ENCODE results near the gene GIPC3.
"Not testable (repeated sequence)": the region's sequence is repeated elsewhere in the genome, so short reads cannot be mapped to it uniquely, and the experiment has no call there.

GIPC3 gene

DNA sequence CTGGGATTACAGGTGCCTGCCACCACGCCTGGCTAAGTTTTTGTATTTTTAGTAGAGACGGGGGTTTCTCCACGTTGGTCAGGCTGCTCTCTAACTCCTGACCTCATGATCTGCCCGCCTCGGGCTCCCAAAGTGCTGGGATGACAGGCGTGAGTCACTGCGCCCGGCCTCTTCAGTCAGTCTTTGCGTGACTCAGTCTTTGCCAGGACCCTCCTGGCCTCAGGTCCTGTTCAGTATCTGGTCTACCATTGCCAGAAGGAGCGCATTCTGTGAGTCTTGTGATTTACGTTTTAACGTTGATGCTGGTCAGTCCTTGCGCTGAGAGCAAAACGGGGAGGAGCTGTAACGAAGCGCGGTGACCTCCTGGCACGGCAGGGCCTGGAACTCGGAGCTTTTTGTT lies 20.1 kb upstream of the GIPC3 start:
- Mint-ChIP-seq H3K4me3 (no peak overlapping the region), H3K36me3 (ENCODE audit: low read depth) (no peaks in the 10 kb centered on the region), H3K4me1 (no peaks in the 10 kb centered on the region), H3K9me3 (no peaks in the 10 kb centered on the region), H3K27ac (no peak overlapping the region), H3K27me3 (ENCODE audit: low read depth) (no peaks in the 10 kb centered on the region)
- TF ChIP-seq CTCF (IDR thresholded peaks at IDR 0.05; ENCODE audit: unreplicated experiment in 3 of 3) = no peak

- not testable (repeated sequence) for H3K27me3 Mint-ChIP-seq (ENCODE audit: low read depth); H3K4me3 Mint-ChIP-seq; H3K27ac Mint-ChIP-seq; H3K36me3 Mint-ChIP-seq (ENCODE audit: low read depth); H3K9me3 Mint-ChIP-seq; H3K4me1 Mint-ChIP-seq
Observed at GRCh38 chr19:3570042-3570441, 15.2 kb upstream of the GIPC3 start.

GRCh38 chr19:3570606-3571011 lies 14.7 kb upstream of the GIPC3 start:
- peaks cover 13% of the 10 kb centered on the region for H3K4me1 Mint-ChIP-seq
- no peak overlapping the region for H3K27ac Mint-ChIP-seq
- peaks cover 11% of the 10 kb centered on the region for H3K27me3 Mint-ChIP-seq (ENCODE audit: low read depth)
- no peak for TF ChIP-seq CTCF (IDR thresholded peaks at IDR 0.05; ENCODE audit: unreplicated experiment in 3 of 3)
- no peak overlapping the region for H3K4me3 Mint-ChIP-seq
- H3K9me3 Mint-ChIP-seq = no peaks in the 10 kb centered on the region
- H3K36me3 Mint-ChIP-seq (ENCODE audit: low read depth) = peaks cover 13% of the 10 kb centered on the region

GRCh38 chr19:3572132-3572854 lies 13.0 kb upstream of the GIPC3 start:
- Mint-ChIP-seq H3K36me3 (ENCODE audit: low read depth) (peaks cover 13% of the 10 kb centered on the region), H3K27me3 (ENCODE audit: low read depth) (peaks cover 13% of the 10 kb centered on the region), H3K27ac (peak overlapping the region in 1 of 3 experiments; percentile 16), H3K9me3 (no peaks in the 10 kb centered on the region), H3K4me1 (peaks cover 13% of the 10 kb centered on the region), H3K4me3 (peak overlapping the region; percentile 74 to 86 (median 82))
- no peak for TF ChIP-seq CTCF (IDR thresholded peaks at IDR 0.05; ENCODE audit: unreplicated experiment in 3 of 3)

DNA sequence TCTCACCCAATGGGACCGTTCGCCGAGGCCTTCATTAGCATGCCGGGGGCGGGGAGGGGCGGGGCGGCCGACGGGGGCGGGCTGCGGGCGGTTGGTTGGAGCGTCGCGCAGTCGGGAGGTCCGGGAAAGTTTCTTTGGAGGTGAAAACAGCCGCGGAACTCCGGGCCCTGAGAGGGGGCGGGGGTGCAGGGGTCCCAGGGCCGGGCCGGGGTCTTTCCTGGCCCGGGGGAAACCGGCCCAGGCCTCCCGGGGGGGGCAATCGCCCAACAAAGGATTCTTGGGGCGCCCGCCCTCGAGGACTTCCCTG lies 12.5 kb upstream of the GIPC3 start, which contains the start of gene HMG20B:
HMG20B (plus strand) TSS at position 90 of the 307 bp plus-strand sequence. CDS start 366 bp downstream, outside the sequence.
- Mint-ChIP-seq H3K27ac (peak within 1 kb of the TSS in 2 of 3 experiments; percentile 16 to 46), H3K27me3 (ENCODE audit: low read depth) (peaks cover 13% of the 10 kb centered on the region), H3K9me3 (no peaks in the 10 kb centered on the region), H3K36me3 (ENCODE audit: low read depth) (peaks cover 13% of the 10 kb centered on the region), H3K4me1 (peaks cover 13% of the 10 kb centered on the region), H3K4me3 (peak within 1 kb of the TSS; percentile 82 to 86 (median 86))
- no peak for TF ChIP-seq CTCF (IDR thresholded peaks at IDR 0.05; ENCODE audit: unreplicated experiment in 3 of 3)

DNA sequence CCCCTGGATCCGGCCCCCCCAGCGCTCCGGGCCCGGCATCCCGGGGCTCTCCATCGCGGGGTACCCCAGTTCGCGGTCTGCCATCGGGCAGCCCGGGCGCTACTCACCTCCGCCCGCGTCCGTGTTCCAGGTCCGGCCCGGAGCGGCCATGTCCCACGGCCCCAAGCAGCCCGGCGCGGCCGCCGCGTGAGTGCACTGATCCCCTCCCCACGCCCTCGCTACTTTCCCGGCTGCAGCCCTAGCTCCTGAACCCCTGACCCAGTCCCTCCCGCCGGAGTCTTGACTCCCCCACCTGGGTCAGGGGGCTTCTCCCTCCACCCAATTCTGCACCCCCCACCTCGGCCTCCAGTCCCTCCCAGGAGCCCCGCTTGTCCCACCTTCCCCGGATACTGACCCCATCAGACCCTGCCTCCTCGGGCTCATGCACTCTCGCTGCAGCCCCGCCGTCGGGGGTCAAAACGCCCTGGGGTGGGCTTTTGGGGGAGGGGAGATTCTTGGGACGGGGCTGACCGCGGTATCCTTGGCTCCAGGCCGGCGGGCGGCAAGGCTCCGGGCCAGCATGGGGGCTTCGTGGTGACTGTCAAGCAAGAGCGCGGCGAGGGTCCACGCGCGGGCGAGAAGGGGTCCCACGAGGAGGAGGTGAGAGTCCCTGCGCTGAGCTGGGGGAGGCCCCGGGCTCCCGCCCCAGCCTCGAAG lies 12.0 kb upstream of the GIPC3 start:
- no peak for TF ChIP-seq CTCF (IDR thresholded peaks at IDR 0.05; ENCODE audit: unreplicated experiment in 3 of 3)
- Mint-ChIP-seq H3K4me3 (peak overlapping the region; percentile 82 to 86 (median 86)), H3K9me3 (no peaks in the 10 kb centered on the region), H3K27ac (no peak overlapping the region), H3K4me1 (peaks cover 13% of the 10 kb centered on the region), H3K36me3 (ENCODE audit: low read depth) (peaks cover 13% of the 10 kb centered on the region), H3K27me3 (ENCODE audit: low read depth) (peaks cover 13% of the 10 kb centered on the region)

All from nephron (organoid).